Astrocyte of the spinal cord (primary cell): Measurements from ENCODE around the gene CIAO3.
A peak's percentile ranks its signal among the peaks of the same experiment; 100 is the strongest.
"Not testable (repeated sequence)": the region's sequence is repeated elsewhere in the genome, so short reads cannot be mapped to it uniquely, and the experiment has no call there.

Experiments used
- DNase-seq: peaks from one replicate; pipeline ENCODE4 v3.0.0; 2011; ENCODE audit warnings: low read depth, low spot score
- H3K4me3 ChIP-seq: 2 replicates; pipeline ENCODE4 v1.5.1; 2011; ENCODE audit warnings: low read depth, mild to moderate bottlenecking, low read length, moderate library complexity
- in situ Hi-C: cut with HindIII; loops from 2 replicates; pipeline ENCODE4 v1.10.0; 2017; ENCODE audit warnings: low sequenced_read_pairs
- TF ChIP-seq, protein P1 (sequence below): IDR thresholded peaks from 2 replicates; pipeline ENCODE4 v1.5.1; 2012; ENCODE audit warnings: low read depth, mild to moderate bottlenecking, low read length, inconsistent platforms

Gene CIAO3

DNA sequence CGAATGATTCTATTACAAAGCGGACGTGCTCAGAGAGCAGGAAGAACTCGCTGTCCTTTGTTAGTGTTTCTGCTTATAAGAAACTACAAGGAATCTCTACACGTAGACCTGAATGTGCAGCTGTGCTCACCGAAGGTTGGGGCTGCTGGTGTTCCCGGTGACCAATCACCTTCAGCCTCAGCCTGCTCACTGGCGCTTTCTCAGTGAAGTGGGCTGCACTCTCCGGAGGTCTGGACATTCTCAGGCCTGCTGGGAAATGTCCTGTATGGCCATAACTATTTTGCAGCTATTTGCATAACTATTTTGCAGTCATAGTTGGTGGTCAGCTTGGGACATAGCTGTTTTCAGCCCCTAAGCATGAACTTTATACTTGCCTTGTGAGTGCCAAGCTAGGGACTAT is 9.7 kb upstream of the CIAO3 start:
- TF ChIP-seq, protein P1, sequence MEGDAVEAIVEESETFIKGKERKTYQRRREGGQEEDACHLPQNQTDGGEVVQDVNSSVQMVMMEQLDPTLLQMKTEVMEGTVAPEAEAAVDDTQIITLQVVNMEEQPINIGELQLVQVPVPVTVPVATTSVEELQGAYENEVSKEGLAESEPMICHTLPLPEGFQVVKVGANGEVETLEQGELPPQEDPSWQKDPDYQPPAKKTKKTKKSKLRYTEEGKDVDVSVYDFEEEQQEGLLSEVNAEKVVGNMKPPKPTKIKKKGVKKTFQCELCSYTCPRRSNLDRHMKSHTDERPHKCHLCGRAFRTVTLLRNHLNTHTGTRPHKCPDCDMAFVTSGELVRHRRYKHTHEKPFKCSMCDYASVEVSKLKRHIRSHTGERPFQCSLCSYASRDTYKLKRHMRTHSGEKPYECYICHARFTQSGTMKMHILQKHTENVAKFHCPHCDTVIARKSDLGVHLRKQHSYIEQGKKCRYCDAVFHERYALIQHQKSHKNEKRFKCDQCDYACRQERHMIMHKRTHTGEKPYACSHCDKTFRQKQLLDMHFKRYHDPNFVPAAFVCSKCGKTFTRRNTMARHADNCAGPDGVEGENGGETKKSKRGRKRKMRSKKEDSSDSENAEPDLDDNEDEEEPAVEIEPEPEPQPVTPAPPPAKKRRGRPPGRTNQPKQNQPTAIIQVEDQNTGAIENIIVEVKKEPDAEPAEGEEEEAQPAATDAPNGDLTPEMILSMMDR: no peak
- no peak overlapping the region for H3K4me3 ChIP-seq
- DNase-seq: no peak
- in situ Hi-C loops: no loop called here

GRCh38 chr16:749010-749409 is 8.2 kb upstream of the CIAO3 start:
- in situ Hi-C loops: no loop called here
- peak; percentile 28 for DNase-seq
- TF ChIP-seq, protein P1: no peak

GRCh38 chr16:747978-748746 is 7.4 kb upstream of the CIAO3 start:
- DNase-seq: no peak
- TF ChIP-seq, protein P1: no peak
- in situ Hi-C loops: no loop called here
- no peak overlapping the region for H3K4me3 ChIP-seq

More at GRCh38 chr16:749010-749409, 8.2 kb upstream of the CIAO3 start:
- no peak overlapping the region for H3K4me3 ChIP-seq

GRCh38 chr16:746637-747036 is 5.8 kb upstream of the CIAO3 start:
- TF ChIP-seq, protein P1: no peak
- no peak overlapping the region for H3K4me3 ChIP-seq
- DNase-seq: no peak
- in situ Hi-C loops: no loop called here

DNA sequence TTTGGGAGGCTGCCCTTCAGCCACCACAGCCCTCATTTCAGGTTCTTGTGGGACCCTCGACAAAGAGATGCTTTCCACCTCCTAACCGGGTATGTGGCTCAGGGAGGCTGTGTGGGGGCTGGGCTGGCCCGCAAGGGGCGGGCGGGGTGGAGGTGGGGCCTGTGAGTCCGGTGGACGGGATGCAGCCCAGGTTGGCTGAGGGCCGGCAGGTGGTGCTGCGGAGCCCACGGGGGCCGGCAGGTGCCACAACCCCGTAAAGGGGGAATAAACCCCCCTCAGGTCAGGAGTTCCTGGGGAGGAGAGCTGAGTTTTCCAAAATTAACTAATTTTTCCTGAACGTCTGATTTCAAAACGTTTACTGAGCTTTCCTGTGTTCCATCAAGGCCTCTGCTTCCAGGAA is 4.9 kb upstream of the CIAO3 start:
- no peak overlapping the region for H3K4me3 ChIP-seq
- DNase-seq: no peak
- TF ChIP-seq, protein P1: peak; percentile 39
- in situ Hi-C loops: no loop called here

DNA sequence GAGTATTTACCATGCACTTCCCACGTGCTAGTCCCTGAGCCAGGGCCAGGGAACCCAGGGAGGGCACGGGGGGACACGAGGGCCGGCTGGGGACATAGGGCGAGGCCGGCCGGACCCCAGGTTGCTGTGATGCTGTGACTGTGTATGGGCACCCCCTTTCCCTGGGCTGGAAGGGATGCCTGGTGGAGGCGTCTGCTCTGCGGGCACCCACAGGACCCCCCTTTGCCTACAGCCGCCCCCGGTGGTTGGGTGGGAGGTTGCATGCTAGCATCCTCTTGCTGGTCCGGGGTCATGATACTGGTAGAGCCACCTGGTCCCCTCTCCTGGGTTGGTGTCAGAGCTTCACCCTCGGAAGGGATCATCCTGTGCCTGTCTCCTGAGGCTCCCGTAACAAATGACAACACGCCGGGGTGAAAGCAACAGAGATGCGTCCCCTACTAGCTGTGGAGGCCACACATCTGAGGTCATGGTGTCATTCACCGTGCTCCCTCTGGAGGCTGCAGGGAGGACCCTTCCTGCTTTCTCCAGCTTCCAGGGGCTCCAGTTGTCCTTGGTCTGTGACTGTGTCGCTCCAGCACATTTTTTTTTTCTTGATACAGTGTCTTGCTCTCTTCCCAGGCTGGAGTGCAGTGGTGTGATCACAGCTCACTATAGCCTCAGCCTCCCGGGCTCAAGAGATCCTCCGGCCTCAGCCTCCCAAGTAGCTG is 3.1 kb upstream of the CIAO3 start:
- TF ChIP-seq, protein P1: peak; percentile 6
- in situ Hi-C loops: no loop called here
- no peak for DNase-seq
- H3K4me3 ChIP-seq: no peak overlapping the region

- H3K4me3 ChIP-seq, in situ Hi-C loops, DNase-seq: not testable (repeated sequence)
These were observed 2.1 kb upstream of the CIAO3 start for GRCh38 chr16:742894-743293.
